HG03457 (cell line): ENCODE measurements around the gene IFIT5.
"Not testable (repeated sequence)": the region's sequence is repeated elsewhere in the genome, so short reads cannot be mapped to it uniquely, and the experiment has no call there.

Experiments
- ATAC-seq: cut with Tn5 transposase; IDR thresholded peaks from one replicate; pipeline ENCODE4 v1.9.1; 2021; ENCODE audit warnings: moderate number of reproducible peaks; ENCODE audit not compliant: unreplicated experiment

The IFIT5 gene

DNA sequence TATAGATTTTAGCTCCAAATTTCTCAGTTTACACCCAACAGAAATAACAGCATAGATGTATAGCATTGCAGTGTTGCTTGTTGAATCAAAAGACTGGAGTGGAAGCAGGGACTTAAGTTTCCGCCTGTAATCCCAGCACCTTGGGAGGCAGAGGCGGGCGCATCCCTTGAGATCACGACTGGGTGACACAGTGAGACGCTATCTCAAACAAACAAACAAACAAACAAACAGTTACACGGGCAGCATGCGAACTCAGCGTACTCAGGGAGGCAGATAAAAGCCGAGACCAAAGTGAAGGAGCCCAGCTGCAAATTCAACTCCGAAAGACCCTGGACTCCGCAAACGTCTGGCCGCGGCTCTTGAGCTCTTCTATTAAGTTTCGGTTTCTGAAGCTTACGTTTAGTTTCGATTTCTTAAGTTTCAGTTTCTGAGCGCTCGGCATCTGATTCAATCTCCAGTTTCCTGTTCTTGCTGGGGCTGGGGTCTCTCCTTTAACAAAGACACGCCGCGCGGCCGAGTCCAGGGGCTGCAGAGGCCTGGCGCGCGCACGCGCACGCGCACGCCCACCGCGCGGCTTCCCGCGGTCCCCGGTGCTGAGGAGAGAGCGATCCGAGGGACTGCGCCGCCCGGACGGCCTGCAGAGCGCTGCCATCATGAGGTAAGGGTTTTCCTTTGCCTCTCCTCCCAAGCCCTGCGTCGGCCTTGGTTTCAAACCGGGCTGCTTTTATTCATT lies at the start of gene IFIT5:
IFIT5 (plus strand) TSS at position 423 of the 733 bp plus-strand sequence; CDS start at position 654, 231 bp downstream.
- peak; percentile 52 for ATAC-seq

DNA sequence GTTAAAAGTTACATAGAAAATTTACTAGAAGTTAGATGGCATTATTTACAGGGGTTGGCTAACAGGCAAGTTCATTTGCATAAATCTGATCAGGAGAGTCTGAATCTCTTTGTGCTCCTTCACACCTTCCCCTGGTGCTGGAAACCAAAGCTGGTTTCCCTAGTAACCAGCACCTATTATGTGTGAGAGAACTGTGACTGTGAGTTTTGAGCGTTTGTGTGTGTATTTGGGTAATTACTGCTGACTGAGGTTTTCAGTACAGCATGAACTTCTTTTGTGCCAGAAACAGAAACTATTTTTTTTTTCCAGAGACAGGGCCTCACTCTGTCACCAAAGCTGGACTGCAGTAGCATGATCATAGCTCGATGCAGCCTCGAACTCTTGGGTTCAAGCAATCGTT lies 46.8 kb upstream of the IFIT5 start:
- ATAC-seq: peak; percentile 58

DNA sequence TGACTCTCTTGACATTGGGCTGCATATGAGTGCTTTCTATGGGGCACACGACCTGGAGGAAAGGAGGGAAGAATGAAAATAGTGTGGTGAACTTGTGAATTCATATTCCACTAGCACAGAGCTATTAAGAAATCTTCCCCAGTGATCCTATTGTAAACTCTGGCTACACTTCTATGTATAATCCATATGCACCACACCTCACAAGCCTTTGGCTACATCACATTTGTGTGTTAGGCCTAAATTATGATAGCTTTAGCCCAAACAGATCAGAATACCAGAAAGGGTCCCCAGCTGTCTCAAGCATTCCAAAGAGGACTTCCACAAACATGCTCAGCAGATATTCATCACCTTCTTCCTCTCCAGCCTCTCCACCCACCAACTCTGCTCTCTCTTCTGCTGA lies 46.2 kb upstream of the IFIT5 start:
- no peak for ATAC-seq

DNA sequence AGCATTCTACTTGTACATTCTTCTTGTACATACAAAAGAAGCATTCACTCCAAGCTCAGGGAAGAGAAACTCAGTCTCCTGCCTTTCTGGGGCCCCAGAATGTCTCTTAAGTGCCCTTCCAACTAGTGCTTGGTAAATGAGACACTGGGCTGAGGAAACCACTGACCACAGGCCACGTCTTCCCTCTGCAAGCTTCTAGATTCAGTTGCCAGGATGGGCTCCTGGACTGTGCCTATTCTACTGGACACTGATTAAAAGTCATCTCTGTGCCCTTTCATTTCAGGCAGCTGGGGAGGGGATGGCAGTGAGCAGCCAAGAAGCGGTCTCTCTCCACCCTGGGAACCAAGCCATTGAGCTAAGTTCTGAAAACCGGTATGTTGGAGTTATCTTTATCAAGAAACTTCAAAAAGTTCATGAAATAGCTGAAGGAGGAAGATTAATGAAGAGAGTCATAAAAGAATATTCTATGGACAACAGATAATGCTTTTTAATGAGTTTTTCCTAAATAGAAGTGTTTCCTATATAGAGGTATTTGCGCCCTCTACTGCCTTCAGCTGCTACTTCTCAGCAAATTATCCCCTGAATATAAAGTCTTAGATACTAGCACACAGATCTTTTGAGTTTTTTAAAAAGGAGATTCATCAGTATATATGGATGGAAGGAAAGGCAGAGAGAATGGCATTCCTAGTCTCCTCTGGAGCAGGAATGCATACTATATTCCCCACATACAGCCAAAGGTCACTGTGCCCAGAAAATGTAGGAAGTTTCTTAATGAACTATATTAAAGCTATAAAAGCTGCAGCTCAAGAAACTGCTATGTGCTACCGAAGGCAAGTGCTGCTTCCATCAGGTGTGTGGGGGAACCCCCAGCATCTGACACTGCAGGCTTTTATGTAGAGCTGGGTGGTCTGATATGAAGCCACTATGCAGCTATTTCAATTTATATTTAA lies 44.9 kb upstream of the IFIT5 start:
- no peak for ATAC-seq

GRCh38 chr10:89371079-89371478 lies 43.3 kb upstream of the IFIT5 start:
- ATAC-seq: no peak

GRCh38 chr10:89371987-89372386 lies 42.4 kb upstream of the IFIT5 start:
- ATAC-seq: no peak

DNA sequence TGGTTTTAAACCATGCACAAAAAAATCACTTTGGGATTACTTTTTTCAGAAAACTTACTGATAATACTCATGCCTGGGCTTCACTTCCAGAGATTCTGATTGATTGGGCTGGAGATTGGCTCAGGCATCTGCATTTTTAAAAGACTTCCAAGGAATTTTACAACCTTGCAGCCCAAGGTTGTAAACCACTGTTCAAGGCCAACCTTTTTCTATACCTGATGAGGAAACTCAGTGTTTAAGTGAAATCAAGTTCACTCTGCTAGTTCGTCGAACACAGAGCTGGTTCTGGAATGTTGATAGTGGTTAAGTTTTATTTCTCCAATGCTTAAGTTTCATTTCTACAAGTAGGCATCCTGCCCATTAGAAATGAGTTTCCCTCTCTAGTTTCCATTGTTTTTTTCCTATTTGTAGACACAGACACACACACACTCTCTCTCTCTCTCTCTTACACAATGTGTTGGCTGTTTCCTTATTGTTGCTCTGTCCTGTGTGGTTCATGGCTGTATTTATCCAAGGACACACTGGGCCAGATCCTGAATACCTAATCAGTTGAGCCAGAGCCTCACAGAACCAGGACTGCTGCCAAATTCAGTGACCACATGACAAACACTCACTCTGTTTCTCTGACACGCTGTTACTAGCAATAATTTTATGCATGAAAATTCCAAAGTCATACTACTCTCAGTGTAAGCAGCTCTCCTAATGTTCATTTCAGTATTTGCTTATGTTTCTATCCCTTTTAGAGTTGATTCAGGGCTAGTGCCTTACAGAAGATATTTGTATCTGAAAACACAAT lies 40.3 kb upstream of the IFIT5 start:
- ATAC-seq: no peak

- ATAC-seq: no peak
Measured at GRCh38 chr10:89374713-89375141, 39.6 kb upstream of the IFIT5 start.

GRCh38 chr10:89377705-89378637 lies 36.4 kb upstream of the IFIT5 start, which contains the start of gene IFIT1B:
TSS of gene IFIT1B (plus strand) at chr10:89378056. CDS start at chr10:89378136, 80 bp downstream.
- no peak for ATAC-seq

GRCh38 chr10:89379103-89379502 lies 35.3 kb upstream of the IFIT5 start:
- ATAC-seq: no peak

DNA sequence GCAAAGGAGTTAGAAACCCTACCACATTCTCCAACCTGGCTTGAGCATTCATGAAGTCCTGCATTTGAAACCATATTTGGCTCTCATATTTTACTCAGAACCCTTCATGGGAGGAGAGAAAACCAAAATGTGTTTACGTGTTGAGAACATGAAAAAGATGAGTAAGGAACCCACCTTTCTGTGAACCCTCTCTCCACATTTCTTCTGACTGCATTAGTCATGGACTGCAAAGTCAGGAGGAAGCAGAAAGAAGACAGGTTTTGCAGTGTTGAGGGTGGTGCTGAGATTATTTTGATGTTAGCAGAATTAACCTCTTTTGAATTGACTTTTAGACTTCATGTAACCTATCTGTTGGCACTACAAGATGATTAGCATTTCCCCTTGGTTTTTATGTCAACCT lies 31.6 kb upstream of the IFIT5 start:
- no peak for ATAC-seq

GRCh38 chr10:89384474-89385340 lies 29.7 kb upstream of the IFIT5 start:
- ATAC-seq: no peak

- ATAC-seq: no peak
Measured at GRCh38 chr10:89388806-89389205, 25.6 kb upstream of the IFIT5 start.

- ATAC-seq: no peak
Measured at GRCh38 chr10:89389254-89389653, 25.1 kb upstream of the IFIT5 start.

- ATAC-seq: no peak
Measured at GRCh38 chr10:89390476-89391225, 23.7 kb upstream of the IFIT5 start.

GRCh38 chr10:89391226-89391576 lies 23.2 kb upstream of the IFIT5 start:
- ATAC-seq: not testable (repeated sequence)

GRCh38 chr10:89391907-89392756 lies 22.2 kb upstream of the IFIT5 start, which contains the start of gene IFIT1:
TSS of gene IFIT1 (plus strand) at chr10:89392623. CDS start at chr10:89392713, 90 bp downstream.
- peak; percentile 74 for ATAC-seq
